ENCODE data around the gene KLHL5.

The KLHL5 gene

GRCh38 chr4:39097290-39097689 is 35.3 kb downstream of the KLHL5 start:
- no peak for TF ChIP-seq ZFX (IDR thresholded peaks at IDR 0.05)
- no peak for TF ChIP-seq CTCF (conservative IDR thresholded peaks at IDR 0.05)

GRCh38 chr4:39102297-39102696 is 40.3 kb downstream of the KLHL5 start:
- no peak for TF ChIP-seq ZFX (IDR thresholded peaks at IDR 0.05)
- TF ChIP-seq CTCF (conservative IDR thresholded peaks at IDR 0.05), result no peak
- H3K27ac ChIP-seq, result no peak overlapping the region

More at GRCh38 chr4:39097290-39097689, 35.3 kb downstream of the KLHL5 start:
- no peak overlapping the region for H3K27ac ChIP-seq

GRCh38 chr4:39103291-39103690 is 41.3 kb downstream of the KLHL5 start:
- TF ChIP-seq ZFX (IDR thresholded peaks at IDR 0.05) (no peak), CTCF (conservative IDR thresholded peaks at IDR 0.05) (no peak)

GRCh38 chr4:39104255-39104654 is 42.2 kb downstream of the KLHL5 start:
- no peak overlapping the region for H3K27ac ChIP-seq
- TF ChIP-seq ZFX (IDR thresholded peaks at IDR 0.05) (no peak), CTCF (conservative IDR thresholded peaks at IDR 0.05) (no peak)

More at GRCh38 chr4:39103291-39103690, 41.3 kb downstream of the KLHL5 start:
- no peak overlapping the region for H3K27ac ChIP-seq

- no peak for TF ChIP-seq ZFX (IDR thresholded peaks at IDR 0.05)
- TF ChIP-seq CTCF (conservative IDR thresholded peaks at IDR 0.05), result no peak
Observed at GRCh38 chr4:39106011-39106410, 44.0 kb downstream of the KLHL5 start.

GRCh38 chr4:39114436-39114835 is 52.4 kb downstream of the KLHL5 start:
- no peak for TF ChIP-seq CTCF (conservative IDR thresholded peaks at IDR 0.05)
- TF ChIP-seq ZFX (IDR thresholded peaks at IDR 0.05), result no peak
- no peak overlapping the region for H3K27ac ChIP-seq

More at GRCh38 chr4:39106011-39106410, 44.0 kb downstream of the KLHL5 start:
- H3K27ac ChIP-seq, result no peak overlapping the region

- no peak overlapping the region for H3K27ac ChIP-seq
Observed at GRCh38 chr4:39118034-39118658, 56.1 kb downstream of the KLHL5 start.

More at GRCh38 chr4:39118034-39118658, 56.1 kb downstream of the KLHL5 start:
- TF ChIP-seq CTCF (conservative IDR thresholded peaks at IDR 0.05), result no peak
- no peak for TF ChIP-seq ZFX (IDR thresholded peaks at IDR 0.05)
